PC-9 (cell line): ENCODE measurements around the gene TPK1.
"Not testable (repeated sequence)": the region's sequence is repeated elsewhere in the genome, so short reads cannot be mapped to it uniquely, and the experiment has no call there.

Experiments used
- CTCF ChIP-seq: fragments of 200-600 bp; sonication (generic); conservative IDR thresholded peaks from 2 replicates; pipeline ENCODE4 v1.6.1; 2017; ENCODE audit warnings: mixed run types, antibody characterized with exemption, mild to moderate bottlenecking, moderate library complexity
- EZH2 ChIP-seq: fragments of 200-600 bp; sonication (generic); IDR thresholded peaks from 2 replicates; pipeline ENCODE4 v1.8.0; 2017; ENCODE audit warnings: antibody characterized with exemption, low read depth

GRCh38 chr7:144726840-144727239 is 109.0 kb downstream of the TPK1 start:
- TF ChIP-seq CTCF, result peak; percentile 63
- TF ChIP-seq EZH2, result not testable (repeated sequence)
